Endothelial cell of umbilical vein (primary cell): Measurements from ENCODE around the gene ENOSF1. TPM values are rescaled to one million over a fixed set of nuclear protein-coding genes. Genes with fewer than 3 reads are reported as not detected.

Source experiments
- BruUV-seq: library from RNA; stranded (reverse); fragments of 400-500 nt; replicated peaks from 2 replicates; lab custom pipeline; 2021; lab: Mats Ljungman, UMichigan
- CTCF ChIA-PET: fragments of 300-600, 350-600 bp; sonication (Branson Sonifier 250); formaldehyde crosslinking; loops from one replicate; lab custom pipeline; 2021; ENCODE audit warnings: antibody characterized with exemption, inconsistent platforms; lab: Charles Lee
- POLR2A ChIA-PET: fragments of 300-600, 350-600 bp; sonication (Branson Sonifier 250); formaldehyde crosslinking; loops from one replicate; lab custom pipeline; 2021; ENCODE audit warnings: antibody characterized with exemption, inconsistent platforms; lab: Charles Lee
- DNase-seq: peaks from one replicate; pipeline ENCODE4 v3.0.0-alpha.2; 2011; ENCODE audit warnings: low read depth, low spot score
- FAIRE-seq: peaks from 2 replicates; lab custom pipeline; 2011; peaks lifted over from hg19 to GRCh38; lab: Jason Lieb, UNC
- H2AFZ ChIP-seq: 2 replicates; pipeline ENCODE4 v1.6.0; 2012; ENCODE audit warnings: low read depth, low read length, control low read depth, inconsistent platforms
- H3K27ac ChIP-seq: 2 replicates; pipeline ENCODE4 v1.5.1; 2011; ENCODE audit warnings: low read depth, mild to moderate bottlenecking, control low read depth, low read length, moderate library complexity; ENCODE audit not compliant: insufficient read depth
- H3K27me3 ChIP-seq, 2 experiments: 2 replicates each; pipeline versions ENCODE4 v1.6.0 to v1.6.1; 2011; ENCODE audit warnings: low read length in 2 of 2, mixed read lengths in 1 of 2; ENCODE audit not compliant: control insufficient read depth in 2 of 2, insufficient read depth in 2 of 2
- H3K36me3 ChIP-seq, 2 experiments: 2 replicates in 1 of 2; 3 replicates in 1 of 2; pipeline ENCODE4 v1.5.1; 2011; ENCODE audit warnings: low read length in 2 of 2, mild to moderate bottlenecking in 1 of 2, moderate library complexity in 1 of 2; ENCODE audit not compliant: control insufficient read depth in 2 of 2, insufficient read depth in 2 of 2; ENCODE audit errors: extremely low read depth in 1 of 2
- H3K4me1 ChIP-seq: 3 replicates; pipeline ENCODE4 v1.5.1; 2011; ENCODE audit warnings: mild to moderate bottlenecking, low read length; ENCODE audit not compliant: control insufficient read depth, insufficient read depth; ENCODE audit errors: extremely low read depth
- H3K4me2 ChIP-seq: 2 replicates; pipeline ENCODE4 v1.6.1; 2011; ENCODE audit warnings: low read length, control low read depth, mixed read lengths; ENCODE audit not compliant: insufficient read depth
- H3K4me3 ChIP-seq, 3 experiments: fragments of 200-600 bp in 1 of 3; sonication (generic), shearing (Covaris generic) in 1 of 3; replicated peaks in 1 of 3; 2 replicates each; pipeline ENCODE4 v1.5.1; 2011 to 2016; ENCODE audit warnings: control low read depth in 3 of 3, low read length in 3 of 3, mild to moderate bottlenecking in 2 of 3, inconsistent platforms in 1 of 3, low read depth in 1 of 3, moderate library complexity in 1 of 3; ENCODE audit not compliant: insufficient read depth in 1 of 3
- H3K79me2 ChIP-seq: 2 replicates; pipeline ENCODE4 v1.6.0; 2012; ENCODE audit warnings: low read length, inconsistent platforms; ENCODE audit not compliant: control insufficient read depth, insufficient read depth
- H3K9ac ChIP-seq: replicated peaks from 2 replicates; pipeline ENCODE3; 2011; ENCODE audit warnings: low read length, control low read depth; ENCODE audit not compliant: insufficient read depth; ENCODE audit errors: extremely low read depth
- H3K9me1 ChIP-seq: replicated peaks from 3 replicates; pipeline ENCODE4 v1.6.0; 2011; ENCODE audit warnings: mild to moderate bottlenecking, low read length; ENCODE audit not compliant: control insufficient read depth, insufficient read depth; ENCODE audit errors: extremely low read depth
- H3K9me3 ChIP-seq: replicated peaks from 2 replicates; pipeline ENCODE4 v1.5.1; 2012; ENCODE audit warnings: low read length, inconsistent platforms; ENCODE audit not compliant: control insufficient read depth, insufficient read depth
- H4K20me1 ChIP-seq: replicated peaks from 2 replicates; pipeline ENCODE3; 2011; ENCODE audit warnings: mild to moderate bottlenecking, low read length; ENCODE audit not compliant: control insufficient read depth, insufficient read depth; ENCODE audit errors: extremely low read depth
- CTCF ChIP-seq, 2 donors: IDR thresholded peaks; 1 replicate in 1 of 2; 2 replicates in 1 of 2; pipeline ENCODE4 v1.5.1; 2011; ENCODE audit warnings: low read length in 2 of 2, mild to moderate bottlenecking in 2 of 2, moderate library complexity in 2 of 2, control low read depth in 1 of 2, inconsistent platforms in 1 of 2, low read depth in 1 of 2; ENCODE audit not compliant: insufficient read depth in 1 of 2; ENCODE audit errors: extremely low read depth in 1 of 2
- EZH2 ChIP-seq: IDR thresholded peaks from 2 replicates; pipeline ENCODE4 v1.6.1; 2012; ENCODE audit warnings: borderline replicate concordance, low read depth, mild to moderate bottlenecking, moderate library complexity, low read length, inconsistent platforms; ENCODE audit not compliant: severe bottlenecking
- FOS ChIP-seq: IDR thresholded peaks from 2 replicates; pipeline ENCODE4 v1.6.1; 2011; ENCODE audit warnings: mild to moderate bottlenecking, low read length, moderate library complexity, borderline replicate concordance; ENCODE audit not compliant: insufficient read depth
- GATA2 ChIP-seq: IDR thresholded peaks from 2 replicates; pipeline ENCODE4 v1.7.0; 2011; ENCODE audit warnings: low read depth, mild to moderate bottlenecking, moderate library complexity, mixed read lengths, low read length; ENCODE audit not compliant: insufficient read length, insufficient read depth
- JUN ChIP-seq: IDR thresholded peaks from 2 replicates; pipeline ENCODE4 v1.6.1; 2011; ENCODE audit warnings: borderline replicate concordance, low read depth; ENCODE audit not compliant: insufficient read length, insufficient read depth
- MAX ChIP-seq: IDR thresholded peaks from 2 replicates; pipeline ENCODE4 v1.6.1; 2011; ENCODE audit not compliant: insufficient read depth, insufficient read length
- MYC ChIP-seq: IDR thresholded peaks from one replicate; pipeline ENCODE4 v1.6.1; 2011; ENCODE audit warnings: mild to moderate bottlenecking, low read depth, low read length
- POLR2A ChIP-seq: IDR thresholded peaks from 2 replicates; pipeline ENCODE4 v1.6.1; 2012; ENCODE audit warnings: low read depth, mild to moderate bottlenecking, control low read depth, low read length
- POLR2AphosphoS5 ChIP-seq: IDR thresholded peaks from 2 replicates; pipeline ENCODE4 v1.6.1; 2012; ENCODE audit warnings: low read depth, mild to moderate bottlenecking, control low read depth, low read length, moderate library complexity; ENCODE audit not compliant: insufficient read depth
- dilution Hi-C: fragments of 300-500 bp; cut with MboI; formaldehyde crosslinking; loops from one replicate; pipeline ENCODE4 v1.15.0; 2019; ENCODE audit warnings: low sequenced_read_pairs; ENCODE audit not compliant: extremely low pct_ligation_motif_present
- intact Hi-C: fragments of 100-400 bp; cut with micrococcal nuclease; formaldehyde crosslinking; loops from one replicate; pipeline ENCODE4 v1.10.0; 2022
- polyA plus RNA-seq, 4 experiments: library from polyadenylated mRNA; depleted of rRNA in 3 of 4; stranded (reverse) in 3 of 4; unstranded in 1 of 4; fragments of >200 nt; gene quantifications; 2 replicates each; pipeline versions ENCODE4 v1.2.1 to v1.2.3, GENCODE V29; 2011 to 2012; ENCODE audit warnings: missing spikeins in 1 of 4
- total RNA-seq: library from RNA; stranded (reverse); gene quantifications from 2 replicates; pipeline ENCODE4 v1.2.3, GENCODE V29; 2021

Gene ENOSF1
- total and polyA plus RNA-seq, 2 donors (not counting 3 experiments of a cell fraction or from before 2014, with no cell fraction given), result 19.5 to 50.5 TPM

- no peak for DNase-seq
These were observed 35.7 kb downstream of the ENOSF1 start for GRCh38 chr18:676736-677135.

More at GRCh38 chr18:676736-677135, 35.7 kb downstream of the ENOSF1 start:
- H3K4me2 ChIP-seq, result no peak overlapping the region
- no peak overlapping the region for H2AFZ ChIP-seq
- H3K27ac ChIP-seq, result no peak overlapping the region
- H3K27me3 ChIP-seq, result no peaks in the 10 kb centered on the region
- H3K36me3 ChIP-seq, result peaks cover 8 to 16% of the 10 kb centered on the region in 2 experiments
- no peaks in the 10 kb centered on the region for H4K20me1 ChIP-seq
- no peak overlapping the region for H3K4me3 ChIP-seq
- CTCF ChIA-PET, result no interaction called here
- no peaks in the 10 kb centered on the region for H3K79me2 ChIP-seq
- no peaks in the 10 kb centered on the region for H3K4me1 ChIP-seq
- dilution Hi-C loops (no loop called here), intact Hi-C loops (no loop called here)
- BruUV-seq, result no TSS peak
- H3K9me3 ChIP-seq, result no peaks in the 10 kb centered on the region
- no peak for TF ChIP-seq MYC
- TF ChIP-seq POLR2A, result no peak
- TF ChIP-seq POLR2AphosphoS5, result no peak
- no peak for TF ChIP-seq GATA2
- TF ChIP-seq EZH2, result no peak
- no peak for TF ChIP-seq CTCF (IDR thresholded peaks at IDR 0.05; ENCODE audit: extremely low read depth in 1 of 2, insufficient read depth in 1 of 2, low read depth in 1 of 2, low read length in 2 of 2)
- TF ChIP-seq JUN, result no peak
- no peak for TF ChIP-seq FOS
- TF ChIP-seq MAX, result no peak
- no peak for FAIRE-seq
- H3K9ac ChIP-seq, result no peak overlapping the region
- H3K9me1 ChIP-seq, result no peaks in the 10 kb centered on the region
- POLR2A ChIA-PET, result no interaction called here
